ENCODE results near the gene DNAJC9.

Gene DNAJC9

DNA sequence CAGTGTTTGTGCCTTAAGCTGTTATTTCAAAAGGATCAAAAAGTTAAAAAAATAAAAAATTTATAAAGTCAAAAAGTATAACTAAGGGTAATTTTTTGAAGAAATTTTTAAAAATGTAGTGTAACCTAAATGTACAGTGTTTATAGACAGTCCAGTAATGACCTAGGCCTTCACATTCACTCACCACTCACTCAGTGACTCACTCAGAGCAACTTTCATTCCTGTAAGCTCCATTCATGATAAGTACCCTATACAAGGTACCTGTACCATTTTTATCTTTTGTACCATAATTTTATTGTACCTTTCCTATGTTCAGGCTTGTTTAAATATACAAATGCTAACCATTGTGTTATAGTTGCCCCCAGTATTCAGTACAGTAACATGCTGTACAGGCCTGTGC, 21.5 kb downstream of the DNAJC9 start:
- TF ChIP-seq EZH2 (optimal IDR thresholded peaks at IDR 0.05; ENCODE audit: low read depth, low read length) = no peak
- TF ChIP-seq, protein P1, sequence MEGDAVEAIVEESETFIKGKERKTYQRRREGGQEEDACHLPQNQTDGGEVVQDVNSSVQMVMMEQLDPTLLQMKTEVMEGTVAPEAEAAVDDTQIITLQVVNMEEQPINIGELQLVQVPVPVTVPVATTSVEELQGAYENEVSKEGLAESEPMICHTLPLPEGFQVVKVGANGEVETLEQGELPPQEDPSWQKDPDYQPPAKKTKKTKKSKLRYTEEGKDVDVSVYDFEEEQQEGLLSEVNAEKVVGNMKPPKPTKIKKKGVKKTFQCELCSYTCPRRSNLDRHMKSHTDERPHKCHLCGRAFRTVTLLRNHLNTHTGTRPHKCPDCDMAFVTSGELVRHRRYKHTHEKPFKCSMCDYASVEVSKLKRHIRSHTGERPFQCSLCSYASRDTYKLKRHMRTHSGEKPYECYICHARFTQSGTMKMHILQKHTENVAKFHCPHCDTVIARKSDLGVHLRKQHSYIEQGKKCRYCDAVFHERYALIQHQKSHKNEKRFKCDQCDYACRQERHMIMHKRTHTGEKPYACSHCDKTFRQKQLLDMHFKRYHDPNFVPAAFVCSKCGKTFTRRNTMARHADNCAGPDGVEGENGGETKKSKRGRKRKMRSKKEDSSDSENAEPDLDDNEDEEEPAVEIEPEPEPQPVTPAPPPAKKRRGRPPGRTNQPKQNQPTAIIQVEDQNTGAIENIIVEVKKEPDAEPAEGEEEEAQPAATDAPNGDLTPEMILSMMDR (IDR thresholded peaks at IDR 0.05; ENCODE audit: low read length) = no peak
- Histone ChIP-seq H3K9ac (ENCODE audit: low read length) (no peak overlapping the region), H3K9me2 (replicated peaks; ENCODE audit: insufficient read depth, low read length) (no peaks in the 10 kb centered on the region), H3K36me3 (replicated peaks; ENCODE audit: insufficient read depth, low read length) (no peaks in the 10 kb centered on the region), H3K79me2 (ENCODE audit: low read length) (no peaks in the 10 kb centered on the region), H2AFZ (ENCODE audit: low read length) (no peak overlapping the region), H3K27ac (ENCODE audit: low read length) (no peak overlapping the region), H3K4me1 (ENCODE audit: low read length) (no peaks in the 10 kb centered on the region), H3K9me3 (replicated peaks; ENCODE audit: insufficient read depth, low read length) (no peaks in the 10 kb centered on the region), H3K4me2 (ENCODE audit: low read depth, low read length) (no peak overlapping the region), H3K27me3 (replicated peaks; ENCODE audit: insufficient read depth, low read length) (no peaks in the 10 kb centered on the region), H3F3A (ENCODE audit: insufficient read depth, low read length) (0 out of 2 replicates have a peak, but pooled peaks cover 2% of the 10 kb centered on the region), H3K4me3 (ENCODE audit: low read length) (no peak overlapping the region), H4K20me1 (ENCODE audit: insufficient read depth, low read length) (no peaks in the 10 kb centered on the region)
- no peak for DNase-seq

DNA sequence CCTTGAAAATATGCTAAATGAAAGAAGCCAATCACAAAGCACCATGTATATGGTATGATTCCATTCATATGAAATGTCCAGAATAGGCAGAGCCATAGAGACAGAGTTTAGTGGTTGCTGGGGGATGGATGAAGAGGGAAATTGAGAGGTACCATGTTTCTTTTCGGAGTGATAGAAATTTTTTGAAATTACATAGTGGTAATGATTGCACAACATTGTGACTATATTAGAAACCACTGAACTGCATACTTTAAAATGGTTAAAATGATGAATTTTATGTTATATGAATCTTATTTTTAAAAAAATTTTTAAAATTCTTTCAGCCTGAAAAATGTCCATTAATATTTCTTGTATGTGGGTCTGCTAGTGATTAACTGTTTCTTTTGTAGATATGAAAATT, 26.1 kb downstream of the DNAJC9 start:
- H3K27ac ChIP-seq (ENCODE audit: low read length) = no peak overlapping the region
- no peaks in the 10 kb centered on the region for H4K20me1 ChIP-seq (ENCODE audit: insufficient read depth, low read length)
- H3K4me2 ChIP-seq (ENCODE audit: low read depth, low read length) = no peak overlapping the region
- H3K4me1 ChIP-seq (ENCODE audit: low read length) = no peaks in the 10 kb centered on the region
- H3K27me3 ChIP-seq (replicated peaks; ENCODE audit: insufficient read depth, low read length) = no peaks in the 10 kb centered on the region
- no peak overlapping the region for H3K4me3 ChIP-seq (ENCODE audit: low read length)
- H3K9me2 ChIP-seq (replicated peaks; ENCODE audit: insufficient read depth, low read length) = no peaks in the 10 kb centered on the region
- no peak overlapping the region for H2AFZ ChIP-seq (ENCODE audit: low read length)
- H3K79me2 ChIP-seq (ENCODE audit: low read length) = no peaks in the 10 kb centered on the region
- H3K9me3 ChIP-seq (replicated peaks; ENCODE audit: insufficient read depth, low read length) = no peaks in the 10 kb centered on the region
- no peak overlapping the region for H3K9ac ChIP-seq (ENCODE audit: low read length)
- TF ChIP-seq EZH2phosphoT487 (IDR thresholded peaks at IDR 0.05; ENCODE audit: low read length) = no peak
- TF ChIP-seq EZH2 (optimal IDR thresholded peaks at IDR 0.05; ENCODE audit: low read depth, low read length) = no peak
- TF ChIP-seq, protein P1 (IDR thresholded peaks at IDR 0.05; ENCODE audit: low read length) = no peak
- no peaks in the 10 kb centered on the region for H3K36me3 ChIP-seq (replicated peaks; ENCODE audit: insufficient read depth, low read length)
- no peaks in the 10 kb centered on the region for H3F3A ChIP-seq (ENCODE audit: insufficient read depth, low read length)
- DNase-seq = no peak

DNA sequence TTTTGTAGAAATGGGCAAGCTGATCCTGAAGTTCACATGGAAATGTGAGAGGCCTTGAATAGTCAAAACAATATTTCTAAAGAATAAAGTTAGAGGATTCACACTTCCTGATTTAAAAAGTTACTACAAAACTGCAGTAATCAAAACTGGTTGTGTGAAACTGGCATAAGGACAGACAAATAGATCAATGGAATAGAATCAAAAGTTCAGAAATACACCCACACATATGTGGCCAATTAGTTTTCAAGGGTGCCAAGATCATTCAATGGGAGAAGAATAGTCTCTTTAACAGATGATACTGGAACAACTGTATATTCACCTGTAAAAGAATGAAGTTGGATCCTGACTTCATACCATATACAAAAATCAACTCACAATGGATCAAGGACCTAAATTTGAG, 27.7 kb downstream of the DNAJC9 start:
- Histone ChIP-seq H3K9me3 (replicated peaks; ENCODE audit: insufficient read depth, low read length) (no peaks in the 10 kb centered on the region), H3K9ac (ENCODE audit: low read length) (no peak overlapping the region), H3K4me1 (ENCODE audit: low read length) (no peaks in the 10 kb centered on the region), H3K4me3 (ENCODE audit: low read length) (no peak overlapping the region), H3K36me3 (replicated peaks; ENCODE audit: insufficient read depth, low read length) (no peaks in the 10 kb centered on the region), H3K4me2 (ENCODE audit: low read depth, low read length) (no peak overlapping the region), H3F3A (ENCODE audit: insufficient read depth, low read length) (no peaks in the 10 kb centered on the region), H3K27me3 (replicated peaks; ENCODE audit: insufficient read depth, low read length) (no peaks in the 10 kb centered on the region), H3K9me2 (replicated peaks; ENCODE audit: insufficient read depth, low read length) (no peaks in the 10 kb centered on the region), H4K20me1 (ENCODE audit: insufficient read depth, low read length) (no peaks in the 10 kb centered on the region), H3K79me2 (ENCODE audit: low read length) (no peaks in the 10 kb centered on the region), H2AFZ (ENCODE audit: low read length) (no peak overlapping the region), H3K27ac (ENCODE audit: low read length) (no peak overlapping the region)
- DNase-seq = no peak
- TF ChIP-seq EZH2 (optimal IDR thresholded peaks at IDR 0.05; ENCODE audit: low read depth, low read length) = no peak
- TF ChIP-seq, protein P1 (IDR thresholded peaks at IDR 0.05; ENCODE audit: low read length) = no peak
- no peak for TF ChIP-seq EZH2phosphoT487 (IDR thresholded peaks at IDR 0.05; ENCODE audit: low read length)

Data from MM.1S (cell line).